Aorta (tissue), 5 donors: ENCODE data around the gene KRTAP9-3. TPM values are rescaled to one million over a fixed set of nuclear protein-coding genes. Genes with fewer than 3 reads are reported as not detected.
"Not testable (repeated sequence)": the region's sequence is repeated elsewhere in the genome, so short reads cannot be mapped to it uniquely, and the experiment has no call there.

Experiments
- ATAC-seq: fragments of 200-7000 bp; cut with Tn5 transposase; one replicate; pipeline ENCODE4 v1.9.1; 2022; ENCODE audit warnings: moderate library complexity; ENCODE audit not compliant: low FRiP score
- DNase-seq, 2 donors: peaks; one replicate each; pipeline ENCODE4 v3.0.0-alpha.2; 2020
- H3K27ac ChIP-seq, 2 donors: one replicate each; pipeline ENCODE4 v1.5.1; 2013; ENCODE audit warnings: low read length in 2 of 2, mild to moderate bottlenecking in 2 of 2, moderate library complexity in 2 of 2, control low read depth in 1 of 2, inconsistent platforms in 1 of 2, low read depth in 1 of 2
- H3K27me3 ChIP-seq, 2 donors: one replicate each; pipeline ENCODE4 v1.6.1; 2013; ENCODE audit warnings: control low read depth in 1 of 2, low read length in 1 of 2, mild to moderate bottlenecking in 1 of 2, moderate library complexity in 1 of 2; ENCODE audit not compliant: insufficient read depth in 2 of 2, control insufficient read depth in 1 of 2
- H3K36me3 ChIP-seq, 2 donors: one replicate each; pipeline ENCODE4 v1.6.1; 2013; ENCODE audit warnings: control low read depth in 1 of 2, low read length in 1 of 2, mild to moderate bottlenecking in 1 of 2; ENCODE audit not compliant: insufficient read depth in 2 of 2, control insufficient read depth in 1 of 2
- H3K4me1 ChIP-seq, 2 donors: one replicate each; pipeline ENCODE4 v1.6.1; 2013; ENCODE audit warnings: low read length in 2 of 2, control low read depth in 1 of 2, mild to moderate bottlenecking in 1 of 2, moderate library complexity in 1 of 2; ENCODE audit not compliant: insufficient read depth in 2 of 2, control insufficient read depth in 1 of 2
- H3K4me3 ChIP-seq, 2 donors: one replicate each; pipeline ENCODE4 v1.5.1; 2013; ENCODE audit warnings: low read length in 2 of 2, control low read depth in 1 of 2, mild to moderate bottlenecking in 1 of 2
- H3K9me3 ChIP-seq: one replicate; pipeline ENCODE4 v1.6.1; 2013; ENCODE audit warnings: mild to moderate bottlenecking, low read length; ENCODE audit not compliant: control insufficient read depth
- WGBS, 2 donors: extraction: QIAGEN DNeasy Blood & Tissue Kit; methylation state at CpG; one replicate each; pipeline ENCODE4 v1.1.7; 2013; 5-methylcytosine and 5-hydroxymethylcytosine counted together
- intact Hi-C, 2 donors: fragments of 100-400 bp; cut with DNase I; formaldehyde crosslinking; loops; one replicate each; pipeline versions ENCODE4 v1.14.2 to v1.15.0; 2022
- polyA plus RNA-seq, 2 donors: library from polyadenylated mRNA; stranded (reverse); fragments of 200-250 nt; gene quantifications; one replicate each; pipeline ENCODE4 v1.2.3, GENCODE V29; 2013
- total RNA-seq, 2 donors: library from RNA; stranded (reverse); fragmentation: NEBNext Ultra II Directional; extraction: Animal tissue kit (Norgen Biotek cat#: 25700); gene quantifications; one replicate each; pipeline ENCODE4 v1.2.1, GENCODE V29; 2021
- donor health status: healthy with polysubstance abuse.
- donor health status: Bipolar disorder and iron deficiency.
- donor health status: DM: no; HTN: no; CAD: no.
- donor health status: DM: no; HTN: no; CAD: no.
- donor health status: DM: yes; HTN: yes; CAD: no.

KRTAP9-3 gene
- total and polyA plus RNA-seq, 4 donors = not detected

GRCh38 chr17:41263212-41263611, 31.0 kb downstream of the KRTAP9-3 start:
- H3K4me3 ChIP-seq = no peak overlapping the region
- no peaks in the 10 kb centered on the region for H3K27me3 ChIP-seq
- WGBS, 2 donors = 81 to 88% methylated on average over 2 of the region's 2 CpGs
- intact Hi-C loops = no loop called here
- H3K27ac ChIP-seq = no peak overlapping the region
- no peaks in the 10 kb centered on the region for H3K9me3 ChIP-seq
- no peak for ATAC-seq
- no peaks in the 10 kb centered on the region for H3K4me1 ChIP-seq
- no peak for DNase-seq
- no peaks in the 10 kb centered on the region for H3K36me3 ChIP-seq

- WGBS, 2 donors = 51% methylated on average over 3 of the region's 3 CpGs
- DNase-seq (no peak), ATAC-seq (no peak)
- intact Hi-C loops = no loop called here
- Histone ChIP-seq H3K36me3 (no peaks in the 10 kb centered on the region), H3K4me3 (no peak overlapping the region), H3K9me3 (no peaks in the 10 kb centered on the region), H3K4me1 (no peaks in the 10 kb centered on the region), H3K27ac (no peak overlapping the region), H3K27me3 (no peaks in the 10 kb centered on the region)
Observed at GRCh38 chr17:41264599-41264998, 32.4 kb downstream of the KRTAP9-3 start.

- Histone ChIP-seq H3K9me3 (no peaks in the 10 kb centered on the region), H3K4me3 (no peak within 1 kb of the TSS), H3K4me1 (no peaks in the 10 kb centered on the region), H3K27me3 (no peaks in the 10 kb centered on the region), H3K27ac (no peak within 1 kb of the TSS), H3K36me3 (no peaks in the 10 kb centered on the region)
- ATAC-seq = no peak
- 57% methylated on average over 2 of the region's 2 CpGs for WGBS, 2 donors
- intact Hi-C loops = no loop called here
- DNase-seq = no peak
Observed at GRCh38 chr17:41265078-41265477, 32.8 kb downstream of the KRTAP9-3 start, which contains the start of gene KRTAP9-6. Gene KRTAP9-6 (plus strand): TSS chr17:41265378. CDS start chr17:41265378, 0 bp downstream.

- whole genome bisulfite sequencing, 2 donors = 81% methylated on average over 3 of the region's 3 CpGs; no CpG with 5 or more reads in 1 of the 2 donors
- Histone ChIP-seq H3K36me3 (no peaks in the 10 kb centered on the region), H3K27ac (no peak overlapping the region), H3K4me3 (no peak overlapping the region), H3K4me1 (no peaks in the 10 kb centered on the region), H3K27me3 (no peaks in the 10 kb centered on the region), H3K9me3 (no peaks in the 10 kb centered on the region)
- no peak for DNase-seq
- ATAC-seq = no peak
- intact Hi-C loops = no loop called here
Observed at GRCh38 chr17:41267711-41268110, 35.5 kb downstream of the KRTAP9-3 start.

GRCh38 chr17:41271323-41271722, 39.1 kb downstream of the KRTAP9-3 start:
- H3K4me3 ChIP-seq, DNase-seq, H3K27ac ChIP-seq, ATAC-seq, H3K36me3 ChIP-seq, intact Hi-C loops, H3K9me3 ChIP-seq, H3K4me1 ChIP-seq, H3K27me3 ChIP-seq: not testable (repeated sequence)
- 60% methylated on average over 1 of the region's 1 CpG; no CpG with 5 or more reads in 1 of the 2 donors for WGBS, 2 donors

- ATAC-seq (no peak), DNase-seq (no peak)
- H3K27ac ChIP-seq = no peak overlapping the region
- H3K4me3 ChIP-seq = no peak overlapping the region
- WGBS, 2 donors = 52% methylated on average over 1 of the region's 1 CpG; no CpG with 5 or more reads in 1 of the 2 donors
- no peaks in the 10 kb centered on the region for H3K36me3 ChIP-seq
- intact Hi-C loops = no loop called here
- H3K9me3 ChIP-seq = no peaks in the 10 kb centered on the region
- no peaks in the 10 kb centered on the region for H3K27me3 ChIP-seq
- H3K4me1 ChIP-seq = no peaks in the 10 kb centered on the region
Observed at GRCh38 chr17:41271858-41272257, 39.6 kb downstream of the KRTAP9-3 start.

- WGBS, 2 donors = 71 to 76% methylated on average over 3 of the region's 3 CpGs
- not testable (repeated sequence) for DNase-seq, H3K4me3 ChIP-seq
Observed at GRCh38 chr17:41275648-41276190, 43.5 kb downstream of the KRTAP9-3 start, which contains the start of gene KRTAP9-7. Gene KRTAP9-7 (plus strand): TSS chr17:41275698. CDS start chr17:41275698, 0 bp downstream.

GRCh38 chr17:41278176-41278955, 46.1 kb downstream of the KRTAP9-3 start:
- Histone ChIP-seq H3K4me1 (no peaks in the 10 kb centered on the region), H3K27ac (no peak overlapping the region), H3K27me3 (no peaks in the 10 kb centered on the region), H3K9me3 (no peaks in the 10 kb centered on the region), H3K4me3 (no peak overlapping the region), H3K36me3 (no peaks in the 10 kb centered on the region)
- WGBS, 2 donors = 78 to 79% methylated on average over 3 of the region's 3 CpGs
- no peak for ATAC-seq
- DNase-seq = no peak
- intact Hi-C loops = no loop called here

More at GRCh38 chr17:41275648-41276190, 43.5 kb downstream of the KRTAP9-3 start, which contains the start of gene KRTAP9-7:
- H3K36me3 ChIP-seq, ATAC-seq, H3K9me3 ChIP-seq, intact Hi-C loops, H3K27me3 ChIP-seq, H3K27ac ChIP-seq, H3K4me1 ChIP-seq: not testable (repeated sequence)
